GM18526 (cell line): ENCODE measurements around the gene JMJD1C.

Experiments used
- POLR2A ChIP-seq: IDR thresholded peaks from 3 replicates; pipeline ENCODE4 v1.6.1; 2011; ENCODE audit not compliant: insufficient read length; ENCODE audit errors: extremely low read depth

The JMJD1C gene

DNA sequence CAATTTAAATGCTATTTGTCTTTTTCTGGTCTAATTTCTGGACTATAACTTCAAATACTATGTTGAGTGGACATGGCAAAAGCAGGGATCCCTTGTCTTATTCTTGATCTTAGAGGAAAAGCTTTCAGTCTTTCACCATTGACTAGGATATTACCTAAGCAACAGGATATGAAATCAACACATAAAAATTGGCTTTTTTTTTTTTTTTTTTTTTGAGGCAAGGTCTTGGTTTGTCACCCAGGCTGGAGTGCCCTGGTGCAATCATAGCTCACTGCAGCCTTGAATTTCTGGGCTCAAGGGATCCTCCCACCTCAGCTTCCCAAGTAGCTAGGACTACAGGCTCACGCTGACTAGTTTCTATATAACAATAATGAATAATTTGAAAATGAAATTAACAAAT is 90.8 kb downstream of the JMJD1C start:
- TF ChIP-seq POLR2A: no peak

DNA sequence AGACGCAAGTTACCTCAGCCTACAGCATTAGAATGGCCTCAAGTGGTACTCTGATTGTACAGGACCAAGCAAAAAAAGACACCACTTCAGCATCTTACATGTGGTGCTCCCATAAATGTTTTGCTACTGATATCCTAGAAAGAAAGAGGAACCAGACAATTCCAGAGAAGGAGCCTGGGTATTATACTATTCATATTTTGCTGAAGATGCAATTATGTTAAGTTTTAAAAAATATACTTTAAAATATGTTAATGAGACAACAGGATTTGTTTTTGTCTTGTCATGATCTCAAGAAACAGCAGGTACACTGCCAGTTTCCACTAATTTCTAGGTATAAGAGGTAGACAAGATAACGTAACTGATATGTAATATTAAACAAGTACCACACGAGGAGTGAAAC is 92.6 kb downstream of the JMJD1C start:
- TF ChIP-seq POLR2A: no peak

DNA sequence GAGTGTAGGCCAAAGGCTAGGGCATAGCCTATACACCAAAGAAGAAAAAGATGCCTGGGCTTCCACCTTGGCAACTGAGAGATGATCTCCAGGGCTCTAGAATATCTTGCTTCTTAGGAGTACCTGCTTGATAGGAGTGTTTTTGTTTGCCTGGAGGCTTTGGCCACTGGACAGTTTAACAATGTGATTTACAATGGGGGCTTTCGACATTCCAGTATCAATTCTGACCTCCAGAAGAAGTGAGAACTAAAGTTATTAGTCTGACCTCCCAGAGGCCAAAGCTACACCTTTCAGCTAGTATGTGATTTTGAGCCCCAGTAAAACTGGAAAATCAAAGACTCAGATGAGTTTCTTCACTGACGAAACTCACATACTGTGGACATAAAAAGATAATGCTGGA is 96.1 kb downstream of the JMJD1C start:
- TF ChIP-seq POLR2A: no peak

DNA sequence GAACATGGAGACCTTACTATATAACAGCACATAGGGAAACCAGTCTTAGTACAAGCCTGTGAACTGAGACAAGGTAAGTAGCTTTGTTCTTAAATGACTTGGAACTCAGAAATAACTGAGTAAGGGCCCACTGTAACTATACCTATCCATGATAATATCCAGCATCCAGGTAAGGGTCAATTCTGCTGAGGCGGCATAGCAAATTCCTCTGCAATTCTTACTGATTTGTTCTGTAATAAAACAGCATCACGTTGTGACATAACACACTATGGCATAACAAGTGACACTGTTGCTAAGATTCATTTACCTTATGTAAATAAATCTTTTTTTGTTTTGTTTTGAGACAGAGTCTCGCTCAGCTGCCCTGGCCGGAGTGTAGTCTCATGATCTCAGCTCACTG is 97.4 kb downstream of the JMJD1C start:
- TF ChIP-seq POLR2A: no peak

DNA sequence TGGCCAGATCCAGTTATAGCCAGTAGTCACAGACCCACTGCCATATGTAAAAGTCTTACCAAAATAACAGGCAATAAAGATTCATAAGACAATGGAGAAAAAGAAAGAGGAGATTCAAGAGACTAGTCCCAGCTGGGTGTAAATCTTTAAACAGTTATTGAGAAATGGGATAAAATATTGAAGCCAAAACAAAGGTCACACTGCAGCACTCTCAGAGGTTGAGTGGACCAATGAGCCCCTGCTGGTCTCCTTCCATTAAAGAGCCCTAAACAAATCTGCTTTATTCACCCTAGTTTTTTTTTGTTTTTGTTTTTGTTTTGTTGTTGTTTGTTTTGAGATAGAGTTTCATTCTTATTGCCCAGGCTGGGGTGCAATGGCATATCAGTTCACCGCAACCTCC is 98.8 kb downstream of the JMJD1C start:
- no peak for TF ChIP-seq POLR2A

DNA sequence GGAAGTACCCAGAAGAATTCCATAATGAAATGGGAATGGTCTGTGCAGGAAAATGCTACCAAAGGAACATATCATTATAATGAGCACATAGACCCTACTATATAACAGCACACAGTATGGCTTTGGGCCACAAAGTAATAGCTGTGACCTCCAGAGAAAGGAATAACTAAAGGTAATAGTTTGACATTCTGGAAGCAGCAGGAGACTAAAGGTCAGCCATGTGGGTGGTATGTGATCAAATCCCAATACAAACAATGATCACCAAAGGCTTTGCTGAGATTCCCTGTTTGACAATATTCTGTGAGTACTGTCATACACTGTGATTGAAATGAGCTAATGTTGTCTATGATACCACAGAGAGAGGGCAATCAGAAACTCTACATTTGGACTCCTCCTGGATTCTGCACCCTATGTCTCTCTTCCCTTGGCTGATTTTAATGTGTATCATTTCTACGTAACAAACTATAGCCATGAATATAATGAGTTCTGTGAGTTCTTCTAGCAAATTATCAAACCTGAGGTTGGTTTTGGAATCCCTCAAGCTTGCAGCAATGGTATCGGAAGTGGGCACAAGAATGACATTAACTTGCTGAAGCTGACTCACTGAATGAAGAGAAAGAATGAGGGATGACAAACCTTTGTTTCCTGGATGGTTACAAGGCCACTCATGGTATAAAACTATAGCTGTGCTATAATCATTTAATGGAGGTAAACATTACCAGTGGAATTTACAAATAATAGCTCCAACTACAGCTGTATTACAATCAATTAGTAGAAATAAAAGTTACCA is 99.6 kb downstream of the JMJD1C start:
- TF ChIP-seq POLR2A: no peak

DNA sequence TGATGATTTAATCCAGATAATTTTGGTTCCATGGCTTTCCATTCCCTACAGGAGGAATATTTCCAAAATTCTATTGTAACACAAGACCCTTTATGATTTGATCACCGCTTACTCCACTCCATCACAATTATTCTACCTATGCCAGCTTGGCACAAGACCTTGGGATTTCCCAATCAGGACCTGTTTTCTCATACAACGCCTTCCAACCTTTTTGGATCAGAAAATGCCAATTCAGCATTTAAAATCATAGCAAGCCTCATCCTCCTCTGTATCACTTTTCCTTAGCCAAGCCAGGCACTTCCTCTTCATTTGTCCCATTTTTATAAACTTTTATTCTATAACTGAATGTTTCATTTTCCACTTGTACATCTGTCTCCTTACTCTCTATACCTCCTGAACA is 100.9 kb downstream of the JMJD1C start:
- TF ChIP-seq POLR2A: no peak

DNA sequence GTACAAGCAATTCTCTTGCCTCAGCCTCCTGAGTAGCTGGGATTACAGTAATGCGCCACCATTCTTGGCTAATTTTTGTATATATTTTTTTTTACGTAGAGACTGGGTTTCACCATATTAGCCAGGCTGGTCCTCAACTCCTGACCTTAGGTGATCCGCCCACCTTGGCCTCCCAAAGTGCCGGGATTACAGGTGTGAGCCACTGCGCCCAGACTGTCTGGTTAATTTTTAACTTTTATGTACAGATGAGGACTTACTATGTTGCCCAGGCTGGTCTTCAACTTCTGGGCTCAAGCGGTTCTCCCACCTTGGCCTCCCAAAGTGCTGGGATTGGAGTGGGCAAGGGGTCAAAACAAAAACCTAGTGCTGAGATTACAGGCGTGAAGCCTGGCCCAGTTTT is 101.8 kb downstream of the JMJD1C start:
- TF ChIP-seq POLR2A: no peak

DNA sequence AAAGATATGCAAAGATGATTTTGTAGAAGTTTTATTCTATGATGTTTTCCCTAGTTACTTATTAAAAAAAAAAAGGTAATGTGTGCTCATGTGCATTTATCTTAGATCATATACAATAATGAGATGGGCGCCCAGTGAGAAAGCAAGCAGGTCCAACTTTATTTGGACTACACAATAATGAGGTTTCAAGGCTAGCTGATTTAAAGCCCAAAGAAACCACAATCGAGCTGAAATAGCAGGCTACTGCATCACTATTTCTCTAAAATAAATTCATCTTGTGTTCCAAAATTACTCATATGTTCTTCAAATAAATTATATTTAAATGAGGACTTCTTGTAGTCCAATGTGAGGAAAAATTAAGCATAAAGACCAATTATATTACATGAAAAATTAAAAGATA is 110.1 kb downstream of the JMJD1C start:
- TF ChIP-seq POLR2A: no peak

DNA sequence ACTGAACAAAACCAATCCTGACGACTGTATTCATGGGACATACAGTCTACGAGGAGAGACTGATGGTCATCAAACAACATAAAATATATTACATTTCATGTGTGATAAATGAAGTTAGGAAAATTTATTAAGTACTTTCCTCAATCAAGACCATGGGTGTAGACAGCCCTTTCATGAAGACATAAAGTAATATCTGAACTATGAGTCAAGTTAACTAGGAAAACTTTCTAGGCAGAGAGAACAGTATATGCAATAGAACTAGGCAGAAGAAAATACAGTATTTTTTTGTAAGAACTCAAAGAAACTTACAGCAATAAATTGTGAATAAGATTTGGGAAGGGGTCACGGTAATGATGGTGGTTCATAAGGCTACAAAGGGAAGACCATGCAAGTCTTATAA is 112.8 kb downstream of the JMJD1C start:
- TF ChIP-seq POLR2A: no peak

DNA sequence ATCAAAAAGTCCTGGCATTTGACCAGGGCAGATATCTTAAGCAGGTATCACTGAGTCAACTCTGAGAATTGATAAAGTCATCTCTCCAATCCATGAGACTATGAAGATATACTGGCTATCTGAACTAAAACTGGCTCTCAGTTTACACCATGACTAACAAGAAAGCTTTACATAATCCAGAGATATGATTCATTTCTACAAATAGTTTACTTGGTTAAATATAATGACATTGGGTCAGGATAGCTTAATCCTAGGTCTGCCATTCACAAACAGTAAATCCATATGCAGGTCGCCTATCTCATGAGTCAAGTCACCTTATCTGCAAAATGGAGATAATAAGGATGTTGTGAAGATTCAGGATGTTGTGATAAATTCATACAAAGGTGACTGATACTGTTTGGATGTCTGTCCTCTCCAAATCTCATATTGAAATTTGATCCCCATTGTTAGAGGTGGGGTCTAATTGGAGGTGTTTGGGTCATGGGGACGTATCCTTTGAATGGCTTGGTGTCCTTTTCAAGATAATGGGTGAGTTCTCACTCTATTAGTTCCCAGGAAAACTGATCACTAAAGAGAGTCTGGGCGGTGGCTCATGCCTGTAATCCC is 117.4 kb downstream of the JMJD1C start:
- no peak for TF ChIP-seq POLR2A

DNA sequence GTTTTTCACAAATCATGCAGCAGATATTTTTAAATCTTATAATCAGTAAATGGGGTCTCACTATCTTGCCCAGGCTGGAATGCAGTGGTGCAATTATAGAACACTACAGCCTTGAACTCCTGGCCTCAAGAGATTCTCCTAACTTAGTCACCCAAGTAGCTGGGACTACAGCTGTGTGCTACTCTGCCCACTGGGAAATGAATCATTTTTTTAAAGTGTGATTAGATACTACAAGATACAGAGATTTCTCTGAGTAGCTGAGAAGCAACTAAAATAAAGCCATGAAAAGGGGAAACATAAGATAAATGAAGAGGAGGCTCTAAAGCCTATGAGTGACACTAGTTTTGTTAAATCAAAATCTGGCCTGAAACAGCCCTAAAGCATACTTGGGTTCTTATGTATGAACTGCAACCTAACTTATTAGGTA is 119.7 kb downstream of the JMJD1C start:
- TF ChIP-seq POLR2A: no peak

DNA sequence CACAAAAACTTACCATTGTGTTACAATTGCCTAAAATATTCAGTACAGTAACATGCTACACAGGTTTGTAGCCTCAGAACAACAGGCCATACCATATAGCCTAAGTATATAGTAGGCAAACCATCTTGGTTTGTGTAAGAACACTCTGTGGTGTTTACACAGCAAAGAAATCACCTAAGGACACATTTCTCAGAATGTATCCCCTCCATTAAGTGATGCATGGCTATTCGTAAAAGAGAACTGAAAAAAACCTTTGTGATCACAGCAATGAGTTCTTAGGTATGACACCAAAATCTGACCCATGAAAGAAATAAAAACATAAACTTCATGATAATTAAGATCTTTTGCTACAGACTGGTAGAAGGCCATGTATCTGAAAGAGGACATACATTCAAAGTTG is 121.5 kb downstream of the JMJD1C start:
- TF ChIP-seq POLR2A: no peak

DNA sequence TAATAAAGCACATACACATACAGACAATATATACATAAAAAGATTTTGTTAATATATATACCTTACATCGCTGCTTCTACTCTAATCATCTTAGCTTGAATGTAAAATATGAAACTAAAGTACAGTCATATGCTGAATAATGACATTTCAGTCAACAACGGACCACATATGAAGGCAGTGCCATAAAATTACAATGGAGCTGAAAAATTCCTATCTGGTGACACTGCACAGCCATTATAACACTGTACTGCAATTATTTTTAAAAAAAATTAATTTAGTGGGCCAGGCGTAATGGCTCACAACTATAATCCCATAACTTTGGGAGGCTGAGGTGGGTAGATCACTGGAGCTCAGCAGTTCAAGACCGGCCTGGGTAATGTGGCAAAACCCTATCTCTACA is 122.3 kb downstream of the JMJD1C start:
- TF ChIP-seq POLR2A: no peak

DNA sequence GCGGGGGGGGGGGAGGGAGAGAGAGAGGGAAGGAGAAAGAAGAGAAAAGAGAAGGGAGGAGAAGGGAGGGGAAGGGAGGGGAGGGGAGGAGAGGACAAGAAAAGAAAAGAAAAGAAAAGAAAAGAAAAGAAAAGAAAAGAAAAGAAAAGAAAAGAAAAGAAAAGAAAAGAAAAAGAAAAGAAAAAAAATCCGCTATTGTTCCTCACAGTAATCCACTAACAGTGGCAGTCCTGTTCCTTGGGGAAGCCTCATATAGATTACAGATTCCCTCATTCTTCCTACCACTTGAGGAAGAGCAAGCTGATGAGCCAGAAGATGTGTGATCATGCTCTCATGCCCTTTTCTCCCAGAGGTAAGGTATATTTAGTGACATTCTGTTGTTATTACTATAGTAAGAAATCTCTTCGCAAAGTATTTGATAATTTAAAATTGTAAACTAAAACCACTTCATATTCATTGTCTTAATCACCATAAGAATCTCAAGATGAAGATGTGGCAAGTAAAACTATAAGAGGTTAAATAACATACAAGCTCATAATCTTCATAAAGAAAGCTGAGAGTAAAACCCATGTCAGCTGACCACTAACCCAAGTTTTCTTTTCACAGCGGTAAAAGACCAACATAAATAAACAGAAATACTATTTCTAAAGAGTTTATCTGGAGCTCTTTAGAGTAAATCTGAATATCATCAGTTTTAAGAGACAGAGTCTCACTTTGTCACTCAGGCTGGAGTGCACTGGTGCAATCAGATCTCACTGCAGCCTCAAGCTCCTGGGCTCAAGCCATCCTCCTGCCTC is 128.1 kb downstream of the JMJD1C start:
- TF ChIP-seq POLR2A: no peak

DNA sequence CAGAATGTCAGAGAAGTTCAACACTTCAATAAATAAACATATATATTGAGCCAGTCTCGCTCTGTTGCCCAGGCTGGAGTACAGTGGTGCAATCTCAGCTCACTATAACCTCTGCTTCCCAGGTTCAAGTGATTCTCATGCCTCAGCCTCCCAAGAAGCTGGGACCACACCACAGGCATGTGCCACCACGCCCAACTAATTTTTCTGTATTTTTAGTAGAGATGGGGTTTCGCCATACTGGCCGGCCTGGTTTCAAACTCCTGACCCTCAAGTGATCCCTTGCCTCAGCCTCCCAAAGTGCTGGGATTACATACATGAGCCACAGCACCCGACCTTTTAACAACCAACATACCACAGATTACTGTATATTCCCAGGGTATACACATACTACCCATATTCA is 134.2 kb downstream of the JMJD1C start:
- no peak for TF ChIP-seq POLR2A

DNA sequence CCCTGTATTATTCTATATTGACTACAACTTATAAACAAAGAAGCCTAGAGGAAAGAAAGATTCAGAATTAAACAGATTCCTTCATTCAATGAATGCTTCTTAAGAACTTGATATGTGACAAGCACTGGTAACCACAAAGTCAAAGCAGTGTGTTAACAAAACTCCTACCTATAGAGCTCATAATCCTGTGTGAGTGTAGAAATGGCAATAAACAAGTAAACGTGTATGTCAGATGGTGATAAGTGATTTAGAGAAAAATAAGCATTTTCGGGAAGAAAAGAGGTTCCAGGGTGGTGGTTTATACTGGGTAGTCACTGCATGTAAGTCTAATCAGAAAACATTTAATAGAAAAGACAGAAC is 141.3 kb downstream of the JMJD1C start:
- no peak for TF ChIP-seq POLR2A
